Astrocyte of the spinal cord (primary cell): ENCODE data around the gene TLE1.

Source experiments
- DNase-seq: peaks from one replicate; pipeline ENCODE4 v3.0.0; 2011; ENCODE audit warnings: low read depth, low spot score
- H3K4me3 ChIP-seq: 2 replicates; pipeline ENCODE4 v1.5.1; 2011; ENCODE audit warnings: low read depth, mild to moderate bottlenecking, low read length, moderate library complexity
- in situ Hi-C: cut with HindIII; loops from 2 replicates; pipeline ENCODE4 v1.10.0; 2017; ENCODE audit warnings: low sequenced_read_pairs
- TF ChIP-seq, protein P1 (sequence below): IDR thresholded peaks from 2 replicates; pipeline ENCODE4 v1.5.1; 2012; ENCODE audit warnings: low read depth, mild to moderate bottlenecking, low read length, inconsistent platforms

TLE1 gene

DNA sequence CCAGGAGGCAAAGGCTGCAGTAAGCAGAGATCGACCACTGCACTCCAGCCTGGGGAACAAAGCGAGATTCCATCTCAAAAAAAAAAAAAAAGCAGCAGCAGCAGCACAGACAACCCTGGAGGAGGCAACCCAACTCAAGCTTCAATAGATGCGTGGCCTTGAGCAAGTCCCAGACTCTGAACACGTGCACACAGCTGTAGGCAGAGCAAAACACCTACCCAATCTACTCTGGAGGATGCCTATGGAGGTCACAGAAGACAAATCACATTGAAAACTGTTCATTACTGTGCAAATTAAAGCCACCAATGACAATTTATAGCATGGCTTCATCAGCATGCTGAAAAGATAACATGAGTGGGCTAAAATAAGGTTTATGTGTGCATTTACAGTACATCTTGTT lies 7.2 kb downstream of the TLE1 start:
- TF ChIP-seq, protein P1, sequence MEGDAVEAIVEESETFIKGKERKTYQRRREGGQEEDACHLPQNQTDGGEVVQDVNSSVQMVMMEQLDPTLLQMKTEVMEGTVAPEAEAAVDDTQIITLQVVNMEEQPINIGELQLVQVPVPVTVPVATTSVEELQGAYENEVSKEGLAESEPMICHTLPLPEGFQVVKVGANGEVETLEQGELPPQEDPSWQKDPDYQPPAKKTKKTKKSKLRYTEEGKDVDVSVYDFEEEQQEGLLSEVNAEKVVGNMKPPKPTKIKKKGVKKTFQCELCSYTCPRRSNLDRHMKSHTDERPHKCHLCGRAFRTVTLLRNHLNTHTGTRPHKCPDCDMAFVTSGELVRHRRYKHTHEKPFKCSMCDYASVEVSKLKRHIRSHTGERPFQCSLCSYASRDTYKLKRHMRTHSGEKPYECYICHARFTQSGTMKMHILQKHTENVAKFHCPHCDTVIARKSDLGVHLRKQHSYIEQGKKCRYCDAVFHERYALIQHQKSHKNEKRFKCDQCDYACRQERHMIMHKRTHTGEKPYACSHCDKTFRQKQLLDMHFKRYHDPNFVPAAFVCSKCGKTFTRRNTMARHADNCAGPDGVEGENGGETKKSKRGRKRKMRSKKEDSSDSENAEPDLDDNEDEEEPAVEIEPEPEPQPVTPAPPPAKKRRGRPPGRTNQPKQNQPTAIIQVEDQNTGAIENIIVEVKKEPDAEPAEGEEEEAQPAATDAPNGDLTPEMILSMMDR: no peak
- DNase-seq: no peak
- no peak overlapping the region for H3K4me3 ChIP-seq
- in situ Hi-C loops: no loop called here

DNA sequence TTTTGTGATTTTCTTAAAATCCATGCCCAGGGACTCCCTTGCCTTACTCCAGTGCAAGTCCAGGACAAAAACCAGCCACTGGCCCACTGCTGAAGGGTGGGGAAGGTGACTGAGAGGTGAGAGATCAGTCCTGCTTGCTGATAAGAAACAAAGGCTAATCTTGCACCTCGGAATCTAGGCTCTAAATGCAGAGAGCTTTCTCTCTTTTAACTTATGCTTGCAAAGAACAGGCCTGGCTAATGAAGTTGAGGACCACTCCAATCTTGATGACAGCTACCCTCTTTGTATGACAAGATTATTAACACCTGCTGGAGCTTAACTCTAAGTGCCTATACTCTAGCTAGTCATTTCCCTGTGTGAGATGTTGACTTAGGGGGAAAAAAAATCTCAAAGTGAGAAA lies 8.8 kb downstream of the TLE1 start:
- TF ChIP-seq, protein P1: no peak
- H3K4me3 ChIP-seq: no peak overlapping the region
- DNase-seq: no peak
- in situ Hi-C loops: no loop called here

DNA sequence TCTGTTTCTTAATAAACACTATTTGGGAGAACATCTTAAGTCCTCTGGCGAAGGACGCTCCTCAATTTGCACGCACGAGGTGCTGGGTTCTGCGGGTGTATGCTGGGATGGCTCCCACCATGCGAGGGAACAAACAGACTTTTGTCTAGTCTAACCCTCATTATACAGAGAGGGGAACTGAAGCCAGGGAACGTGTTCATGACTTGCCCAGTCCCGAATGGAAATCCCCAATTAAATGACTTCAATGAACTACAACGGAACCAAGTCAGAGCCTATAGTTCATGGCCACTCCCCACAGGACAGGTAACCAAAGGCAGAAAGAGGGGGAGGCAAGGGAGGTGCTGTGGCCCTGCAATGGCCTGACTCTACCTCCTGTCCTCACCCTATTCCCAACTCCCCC lies 9.3 kb downstream of the TLE1 start:
- DNase-seq: no peak
- in situ Hi-C loops: no loop called here
- TF ChIP-seq, protein P1: no peak
- no peak overlapping the region for H3K4me3 ChIP-seq

DNA sequence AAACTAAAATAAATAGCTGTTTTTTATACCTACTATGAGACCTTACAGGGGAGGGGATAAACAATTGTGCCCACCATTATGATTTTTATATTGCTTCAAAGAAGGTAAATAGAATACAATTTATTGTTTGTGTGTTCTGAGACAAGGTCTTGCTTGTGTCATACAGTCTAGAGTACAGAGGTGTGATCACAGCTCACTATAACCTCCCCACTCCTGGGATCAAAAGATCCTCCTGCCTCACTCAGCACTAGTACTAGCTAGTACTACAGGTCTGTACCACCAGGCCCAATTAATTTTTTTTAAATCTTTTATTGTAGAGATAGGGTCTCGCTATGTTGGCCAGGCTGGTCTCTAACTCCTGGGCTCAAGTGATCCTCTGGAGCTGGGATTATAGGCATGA lies 11.3 kb downstream of the TLE1 start:
- DNase-seq: no peak
- no peak overlapping the region for H3K4me3 ChIP-seq
- TF ChIP-seq, protein P1: no peak
- in situ Hi-C loops: no loop called here

DNA sequence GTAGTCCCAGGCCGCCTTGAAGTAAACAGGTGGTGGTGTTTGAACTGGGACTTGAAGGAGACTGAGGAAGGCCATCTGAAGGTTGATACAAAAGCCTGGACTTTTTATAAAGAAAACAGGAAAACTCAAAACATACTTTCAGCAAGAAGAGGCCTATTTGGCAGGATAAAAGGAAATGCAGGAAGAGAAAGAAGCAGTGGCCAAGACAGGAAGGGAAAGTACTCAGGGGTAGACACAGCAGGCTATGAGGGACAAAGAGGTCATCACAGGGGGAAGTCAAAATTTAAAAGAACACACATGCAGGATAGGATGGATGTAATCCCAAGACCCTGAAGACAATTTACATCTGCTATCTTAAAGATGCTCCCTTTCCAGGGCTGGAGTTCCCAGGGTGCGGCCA lies 13.0 kb downstream of the TLE1 start:
- H3K4me3 ChIP-seq: no peak overlapping the region
- DNase-seq: no peak
- in situ Hi-C loops: no loop called here
- TF ChIP-seq, protein P1: no peak

DNA sequence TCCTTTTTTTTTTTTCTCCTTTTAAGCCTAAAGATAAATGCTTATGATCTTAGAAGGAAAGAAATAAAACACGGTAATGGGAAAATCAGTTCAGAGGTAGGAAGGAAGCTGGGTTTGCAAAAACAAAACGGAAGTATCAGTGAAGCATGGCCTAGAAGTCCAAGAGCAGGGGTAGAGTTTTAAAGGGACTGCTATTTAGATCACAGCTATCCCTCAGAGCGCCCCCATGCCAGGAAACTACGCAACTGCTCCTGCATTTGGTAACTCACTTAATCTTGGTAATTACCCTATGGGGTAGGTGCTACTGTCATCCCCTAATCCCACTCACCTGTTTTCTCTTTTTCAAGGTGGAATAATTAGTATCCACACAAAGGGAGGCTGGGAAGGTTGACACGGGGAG lies 16.0 kb downstream of the TLE1 start:
- DNase-seq: no peak
- H3K4me3 ChIP-seq: no peak overlapping the region
- in situ Hi-C loops: no loop called here
- TF ChIP-seq, protein P1: no peak

DNA sequence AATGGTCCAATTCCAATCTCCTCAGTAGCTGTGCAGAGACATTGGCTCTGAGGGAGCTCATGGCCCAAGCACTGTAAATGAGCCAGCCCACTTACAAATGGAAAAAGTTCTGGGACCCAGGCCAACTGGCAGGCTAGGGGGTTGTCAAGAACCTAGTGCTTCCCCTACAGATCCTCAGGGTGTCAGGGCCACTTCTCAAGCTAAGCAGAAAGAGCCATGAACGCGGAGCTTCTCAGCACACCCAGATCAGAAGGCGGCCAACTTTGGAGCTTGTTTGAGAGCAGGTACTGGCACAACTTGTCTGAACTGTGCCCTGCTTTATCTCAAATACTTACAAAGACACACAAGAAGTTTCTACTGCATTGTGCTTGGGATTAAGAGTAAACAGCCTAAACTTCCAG lies 17.5 kb downstream of the TLE1 start:
- no peak overlapping the region for H3K4me3 ChIP-seq
- TF ChIP-seq, protein P1: no peak
- in situ Hi-C loops: no loop called here
- DNase-seq: peak; percentile 84
